Tibial nerve (tissue), 3 donors: ENCODE results near the gene TERB1.

ENCODE experiments used
- POLR2A ChIP-seq, 2 donors: fragments of 450-650 bp; IDR thresholded peaks; one replicate each; pipeline ENCODE4 v1.6.1; 2017; ENCODE audit warnings: antibody characterized with exemption in 2 of 2, mild to moderate bottlenecking in 2 of 2, moderate library complexity in 2 of 2
- TF ChIP-seq, protein P1 (sequence below), 5 experiments: fragments of 200-600 bp in 3 of 5; fragments of 450-650 bp in 2 of 5; sonication (generic) in 3 of 5; IDR thresholded peaks; one replicate each; pipeline ENCODE4 v1.5.1; 2016 to 2019; ENCODE audit warnings: antibody characterized with exemption in 5 of 5, mild to moderate bottlenecking in 3 of 5, moderate library complexity in 2 of 5

DNA sequence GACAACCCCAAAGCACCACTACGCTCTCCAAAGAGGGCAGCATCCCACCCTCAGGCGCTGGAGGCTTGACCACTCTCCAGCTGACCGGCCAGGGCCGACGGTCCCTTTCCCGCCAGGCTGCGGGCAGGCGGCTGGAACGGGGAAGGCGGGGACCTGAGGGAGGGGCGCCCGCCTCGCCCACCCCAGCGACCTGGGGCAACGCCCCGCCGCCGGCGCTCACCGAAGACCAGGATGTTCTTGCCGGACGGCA, 50.4 kb downstream of the TERB1 start:
- TF ChIP-seq, protein P1, sequence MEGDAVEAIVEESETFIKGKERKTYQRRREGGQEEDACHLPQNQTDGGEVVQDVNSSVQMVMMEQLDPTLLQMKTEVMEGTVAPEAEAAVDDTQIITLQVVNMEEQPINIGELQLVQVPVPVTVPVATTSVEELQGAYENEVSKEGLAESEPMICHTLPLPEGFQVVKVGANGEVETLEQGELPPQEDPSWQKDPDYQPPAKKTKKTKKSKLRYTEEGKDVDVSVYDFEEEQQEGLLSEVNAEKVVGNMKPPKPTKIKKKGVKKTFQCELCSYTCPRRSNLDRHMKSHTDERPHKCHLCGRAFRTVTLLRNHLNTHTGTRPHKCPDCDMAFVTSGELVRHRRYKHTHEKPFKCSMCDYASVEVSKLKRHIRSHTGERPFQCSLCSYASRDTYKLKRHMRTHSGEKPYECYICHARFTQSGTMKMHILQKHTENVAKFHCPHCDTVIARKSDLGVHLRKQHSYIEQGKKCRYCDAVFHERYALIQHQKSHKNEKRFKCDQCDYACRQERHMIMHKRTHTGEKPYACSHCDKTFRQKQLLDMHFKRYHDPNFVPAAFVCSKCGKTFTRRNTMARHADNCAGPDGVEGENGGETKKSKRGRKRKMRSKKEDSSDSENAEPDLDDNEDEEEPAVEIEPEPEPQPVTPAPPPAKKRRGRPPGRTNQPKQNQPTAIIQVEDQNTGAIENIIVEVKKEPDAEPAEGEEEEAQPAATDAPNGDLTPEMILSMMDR (IDR thresholded peaks at IDR 0.05) = no peak
- no peak for TF ChIP-seq POLR2A (IDR thresholded peaks at IDR 0.05)
